WTC11 (cell line): Measurements from ENCODE around the gene CD180. TPM values are rescaled to one million over a fixed set of nuclear protein-coding genes. Genes with fewer than 3 reads are reported as not detected.

Experiments used
- ATAC-seq: fragments of 200-7000 bp; cut with Tn5 transposase; 2 replicates; pipeline ENCODE4 v1.10.0; 2021; ENCODE audit warnings: mild to moderate bottlenecking, moderate library complexity
- CTCF ChIA-PET: fragments of 300-600 bp; sonication (Branson Sonifier 250); formaldehyde crosslinking; loops from one replicate; lab custom pipeline; 2021; ENCODE audit warnings: antibody characterized with exemption; lab: Charles Lee
- POLR2A ChIA-PET: fragments of 350-600 bp; sonication (Branson Sonifier 250); formaldehyde crosslinking; loops from one replicate; lab custom pipeline; 2021; ENCODE audit warnings: antibody characterized with exemption; lab: Charles Lee
- DNase-seq: peaks from one replicate; pipeline ENCODE4 v3.0.0; 2021; ENCODE audit warnings: low spot score
- H3K27ac Mint-ChIP-seq: 2 replicates; pipeline ENCODE4 v1.8.0; 2021; ENCODE audit warnings: mixed read lengths
- H3K27me3 Mint-ChIP-seq: 2 replicates; pipeline ENCODE4 v1.8.0; 2021; ENCODE audit warnings: low read depth, mild to moderate bottlenecking, moderate library complexity, mixed read lengths
- H3K36me3 Mint-ChIP-seq: 2 replicates; pipeline ENCODE4 v1.8.0; 2021; ENCODE audit warnings: mixed read lengths
- H3K4me1 Mint-ChIP-seq: 2 replicates; pipeline ENCODE4 v1.8.0; 2022; ENCODE audit warnings: mixed read lengths
- H3K4me3 Mint-ChIP-seq: 2 replicates; pipeline ENCODE4 v1.8.0; 2021; ENCODE audit warnings: mild to moderate bottlenecking, moderate library complexity, mixed read lengths
- H3K9me3 Mint-ChIP-seq: 2 replicates; pipeline ENCODE4 v1.8.0; 2021; ENCODE audit warnings: mixed read lengths
- ATF1 ChIP-seq: sonication (generic); formaldehyde crosslinking; IDR thresholded peaks from 2 replicates; pipeline ENCODE4 v1.8.1; 2023; ENCODE audit warnings: mild to moderate bottlenecking, moderate library complexity, missing genetic modification reagents
- CDX4 ChIP-seq: fragments of 250-450 bp; sonication (Bioruptor Pico); IDR thresholded peaks from 2 replicates; pipeline ENCODE4 v1.9.0; 2021; ENCODE audit warnings: moderate library complexity, mild to moderate bottlenecking, inconsistent platforms, borderline replicate concordance
- CREB1 ChIP-seq: sonication (generic); formaldehyde crosslinking; IDR thresholded peaks from 2 replicates; pipeline ENCODE4 v1.8.0; 2023; ENCODE audit warnings: mild to moderate bottlenecking, missing genetic modification reagents
- ETV6 ChIP-seq: sonication (generic); formaldehyde crosslinking; IDR thresholded peaks from 2 replicates; pipeline ENCODE4 v1.8.1; 2022; ENCODE audit warnings: mild to moderate bottlenecking, missing genetic modification reagents
- GRHL2 ChIP-seq: fragments of 250-450 bp; sonication (Bioruptor Pico); IDR thresholded peaks from 2 replicates; pipeline ENCODE4 v1.8.0; 2022; ENCODE audit warnings: mild to moderate bottlenecking, moderate library complexity; ENCODE audit not compliant: insufficient replicate concordance, severe bottlenecking
- MYBL2 ChIP-seq: sonication (generic); formaldehyde crosslinking; IDR thresholded peaks from 2 replicates; pipeline ENCODE4 v1.8.1; 2023; ENCODE audit warnings: mild to moderate bottlenecking, moderate library complexity, missing genetic modification reagents
- NFATC4 ChIP-seq: fragments of 250-450 bp; sonication (Bioruptor Pico); IDR thresholded peaks from 2 replicates; pipeline ENCODE4 v1.9.0; 2021; ENCODE audit warnings: mild to moderate bottlenecking
- NR1H2 ChIP-seq: sonication (generic); formaldehyde crosslinking; IDR thresholded peaks from 2 replicates; pipeline ENCODE4 v1.9.0; 2021; ENCODE audit warnings: mild to moderate bottlenecking, moderate library complexity, missing genetic modification reagents
- PRRX2 ChIP-seq: fragments of 250-450 bp; sonication (Bioruptor Pico); IDR thresholded peaks from 2 replicates; pipeline ENCODE4 v1.8.0; 2021; ENCODE audit warnings: mild to moderate bottlenecking
- RELA ChIP-seq: sonication (generic); formaldehyde crosslinking; IDR thresholded peaks from 2 replicates; pipeline ENCODE4 v1.8.1; 2022; ENCODE audit warnings: missing genetic modification reagents, mild to moderate bottlenecking, borderline replicate concordance
- SMAD3 ChIP-seq: sonication (generic); formaldehyde crosslinking; IDR thresholded peaks from 2 replicates; pipeline ENCODE4 v1.8.0; 2022; ENCODE audit warnings: missing genetic modification reagents, mild to moderate bottlenecking, borderline replicate concordance
- TEAD1 ChIP-seq: sonication (generic); formaldehyde crosslinking; IDR thresholded peaks from 2 replicates; pipeline ENCODE4 v1.8.0; 2022; ENCODE audit warnings: mild to moderate bottlenecking, missing genetic modification reagents
- ZNF232 ChIP-seq: sonication (generic); formaldehyde crosslinking; IDR thresholded peaks from 2 replicates; pipeline ENCODE4 v1.8.0; 2022; ENCODE audit warnings: mild to moderate bottlenecking, missing genetic modification reagents
- ZNF317 ChIP-seq: sonication (generic); formaldehyde crosslinking; IDR thresholded peaks from 2 replicates; pipeline ENCODE4 v1.8.1; 2023; ENCODE audit warnings: low read depth, mild to moderate bottlenecking, moderate library complexity, missing genetic modification reagents, borderline replicate concordance
- ZNF396 ChIP-seq: fragments of 250-450 bp; sonication (Bioruptor Pico); IDR thresholded peaks from 2 replicates; pipeline ENCODE4 v1.8.0; 2021; ENCODE audit warnings: mild to moderate bottlenecking, moderate library complexity, borderline replicate concordance
- ZNF671 ChIP-seq: fragments of 250-450 bp; sonication (Bioruptor Pico); IDR thresholded peaks from 2 replicates; pipeline ENCODE4 v1.8.0; 2021; ENCODE audit warnings: mild to moderate bottlenecking
- ZSCAN18 ChIP-seq: fragments of 250-450 bp; sonication (Bioruptor Pico); IDR thresholded peaks from 2 replicates; pipeline ENCODE4 v2.1.2; 2022; ENCODE audit warnings: mild to moderate bottlenecking, moderate library complexity
- total RNA-seq: library from RNA; stranded (reverse); gene quantifications from 3 replicates; pipeline ENCODE4 v1.2.3, GENCODE V29; 2021
- TF ChIP-seq, protein P1 (sequence below): sonication (generic); formaldehyde crosslinking; IDR thresholded peaks from 2 replicates; pipeline ENCODE4 v1.8.0; 2023; ENCODE audit warnings: mild to moderate bottlenecking, missing genetic modification reagents
- TF ChIP-seq, protein P2 (sequence below): sonication (generic); formaldehyde crosslinking; IDR thresholded peaks from 2 replicates; pipeline ENCODE4 v1.8.0; 2022; ENCODE audit warnings: mild to moderate bottlenecking, missing genetic modification reagents
- TF ChIP-seq, protein P3 (sequence below): sonication (generic); formaldehyde crosslinking; IDR thresholded peaks from 2 replicates; pipeline ENCODE4 v1.8.1; 2022; ENCODE audit warnings: mild to moderate bottlenecking, missing genetic modification reagents, moderate library complexity, borderline replicate concordance
- TF ChIP-seq, protein P4 (sequence below): sonication (generic); formaldehyde crosslinking; IDR thresholded peaks from 2 replicates; pipeline ENCODE4 v1.8.1; 2023; ENCODE audit warnings: mild to moderate bottlenecking, missing genetic modification reagents
- TF ChIP-seq, protein P5 (sequence below): sonication (generic); formaldehyde crosslinking; IDR thresholded peaks from 2 replicates; pipeline ENCODE4 v1.8.1; 2022; ENCODE audit warnings: low read depth, missing genetic modification reagents, borderline replicate concordance

Gene CD180
- total RNA-seq, 1 experiment from 2014 or later: not detected

DNA sequence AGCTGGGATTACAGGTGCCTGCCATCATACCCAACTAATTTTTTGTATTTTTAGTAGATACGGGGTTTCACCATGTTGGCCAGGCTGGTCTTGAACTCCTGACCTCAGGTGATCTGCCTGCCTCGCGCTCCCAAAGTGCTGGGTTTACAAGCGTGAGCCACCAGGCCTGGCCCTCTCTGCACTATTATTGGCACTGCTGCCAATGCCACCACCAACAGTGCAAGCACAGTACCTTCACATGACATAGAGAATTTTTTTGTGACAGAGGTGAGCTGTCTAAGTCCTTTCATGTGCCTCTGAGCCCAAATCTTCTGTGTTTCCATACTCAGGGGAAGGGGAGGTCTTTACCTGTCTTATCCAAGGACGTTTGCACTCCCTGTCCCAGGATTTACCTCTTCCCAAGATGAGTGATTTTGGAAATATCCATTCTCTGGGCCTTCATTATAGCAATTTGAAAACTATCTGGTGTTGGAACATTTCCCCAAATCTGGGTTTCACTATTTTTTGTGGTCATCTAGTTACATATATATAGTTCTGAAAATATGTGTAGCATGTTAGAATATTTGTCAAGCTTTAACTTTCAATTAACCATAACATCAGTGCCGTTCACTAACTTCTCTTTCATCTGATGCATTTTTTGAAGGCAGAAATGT is 5.4 kb upstream of the CD180 start (continued):
- no peak for TF ChIP-seq ZSCAN18
- TF ChIP-seq, protein P1, sequence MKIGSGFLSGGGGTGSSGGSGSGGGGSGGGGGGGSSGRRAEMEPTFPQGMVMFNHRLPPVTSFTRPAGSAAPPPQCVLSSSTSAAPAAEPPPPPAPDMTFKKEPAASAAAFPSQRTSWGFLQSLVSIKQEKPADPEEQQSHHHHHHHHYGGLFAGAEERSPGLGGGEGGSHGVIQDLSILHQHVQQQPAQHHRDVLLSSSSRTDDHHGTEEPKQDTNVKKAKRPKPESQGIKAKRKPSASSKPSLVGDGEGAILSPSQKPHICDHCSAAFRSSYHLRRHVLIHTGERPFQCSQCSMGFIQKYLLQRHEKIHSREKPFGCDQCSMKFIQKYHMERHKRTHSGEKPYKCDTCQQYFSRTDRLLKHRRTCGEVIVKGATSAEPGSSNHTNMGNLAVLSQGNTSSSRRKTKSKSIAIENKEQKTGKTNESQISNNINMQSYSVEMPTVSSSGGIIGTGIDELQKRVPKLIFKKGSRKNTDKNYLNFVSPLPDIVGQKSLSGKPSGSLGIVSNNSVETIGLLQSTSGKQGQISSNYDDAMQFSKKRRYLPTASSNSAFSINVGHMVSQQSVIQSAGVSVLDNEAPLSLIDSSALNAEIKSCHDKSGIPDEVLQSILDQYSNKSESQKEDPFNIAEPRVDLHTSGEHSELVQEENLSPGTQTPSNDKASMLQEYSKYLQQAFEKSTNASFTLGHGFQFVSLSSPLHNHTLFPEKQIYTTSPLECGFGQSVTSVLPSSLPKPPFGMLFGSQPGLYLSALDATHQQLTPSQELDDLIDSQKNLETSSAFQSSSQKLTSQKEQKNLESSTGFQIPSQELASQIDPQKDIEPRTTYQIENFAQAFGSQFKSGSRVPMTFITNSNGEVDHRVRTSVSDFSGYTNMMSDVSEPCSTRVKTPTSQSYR (CRISPR knock-in tag): no peak
- TF ChIP-seq ZNF317 (CRISPR knock-in tag): no peak
- no peak for TF ChIP-seq NFATC4 (CRISPR knock-in tag)
- TF ChIP-seq ETV6 (CRISPR knock-in tag): no peak
- TF ChIP-seq ZNF671 (CRISPR knock-in tag): no peak
- no peak for TF ChIP-seq NR1H2
- TF ChIP-seq, protein P2, sequence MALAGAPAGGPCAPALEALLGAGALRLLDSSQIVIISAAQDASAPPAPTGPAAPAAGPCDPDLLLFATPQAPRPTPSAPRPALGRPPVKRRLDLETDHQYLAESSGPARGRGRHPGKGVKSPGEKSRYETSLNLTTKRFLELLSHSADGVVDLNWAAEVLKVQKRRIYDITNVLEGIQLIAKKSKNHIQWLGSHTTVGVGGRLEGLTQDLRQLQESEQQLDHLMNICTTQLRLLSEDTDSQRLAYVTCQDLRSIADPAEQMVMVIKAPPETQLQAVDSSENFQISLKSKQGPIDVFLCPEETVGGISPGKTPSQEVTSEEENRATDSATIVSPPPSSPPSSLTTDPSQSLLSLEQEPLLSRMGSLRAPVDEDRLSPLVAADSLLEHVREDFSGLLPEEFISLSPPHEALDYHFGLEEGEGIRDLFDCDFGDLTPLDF (CRISPR knock-in tag): no peak
- no peak for TF ChIP-seq ZNF232 (CRISPR knock-in tag)
- TF ChIP-seq PRRX2 (CRISPR knock-in tag): no peak
- no peak for TF ChIP-seq MYBL2 (CRISPR knock-in tag)
- TF ChIP-seq CREB1: no peak

GRCh38 chr5:67200809-67201562 is 4.4 kb upstream of the CD180 start:
- CTCF ChIA-PET: no interaction called here
- DNase-seq (no peak), ATAC-seq (no peak)
- Mint-ChIP-seq H3K4me3 (no peak overlapping the region), H3K27ac (no peak overlapping the region), H3K27me3 (no peaks in the 10 kb centered on the region), H3K36me3 (peaks cover 10% of the 10 kb centered on the region; the same call in 1 of the 2 replicates), H3K9me3 (peaks cover 27% of the 10 kb centered on the region), H3K4me1 (peaks cover 3% of the 10 kb centered on the region)
- TF ChIP-seq ZNF396 (CRISPR knock-in tag) (no peak), CDX4 (no peak), TEAD1 (CRISPR knock-in tag) (no peak), SMAD3 (CRISPR knock-in tag) (no peak), ATF1 (CRISPR knock-in tag) (no peak), GRHL2 (CRISPR knock-in tag) (no peak), RELA (CRISPR knock-in tag) (no peak)
- TF ChIP-seq, protein P3, sequence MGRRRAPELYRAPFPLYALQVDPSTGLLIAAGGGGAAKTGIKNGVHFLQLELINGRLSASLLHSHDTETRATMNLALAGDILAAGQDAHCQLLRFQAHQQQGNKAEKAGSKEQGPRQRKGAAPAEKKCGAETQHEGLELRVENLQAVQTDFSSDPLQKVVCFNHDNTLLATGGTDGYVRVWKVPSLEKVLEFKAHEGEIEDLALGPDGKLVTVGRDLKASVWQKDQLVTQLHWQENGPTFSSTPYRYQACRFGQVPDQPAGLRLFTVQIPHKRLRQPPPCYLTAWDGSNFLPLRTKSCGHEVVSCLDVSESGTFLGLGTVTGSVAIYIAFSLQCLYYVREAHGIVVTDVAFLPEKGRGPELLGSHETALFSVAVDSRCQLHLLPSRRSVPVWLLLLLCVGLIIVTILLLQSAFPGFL (CRISPR knock-in tag): no peak
- TF ChIP-seq, protein P4, sequence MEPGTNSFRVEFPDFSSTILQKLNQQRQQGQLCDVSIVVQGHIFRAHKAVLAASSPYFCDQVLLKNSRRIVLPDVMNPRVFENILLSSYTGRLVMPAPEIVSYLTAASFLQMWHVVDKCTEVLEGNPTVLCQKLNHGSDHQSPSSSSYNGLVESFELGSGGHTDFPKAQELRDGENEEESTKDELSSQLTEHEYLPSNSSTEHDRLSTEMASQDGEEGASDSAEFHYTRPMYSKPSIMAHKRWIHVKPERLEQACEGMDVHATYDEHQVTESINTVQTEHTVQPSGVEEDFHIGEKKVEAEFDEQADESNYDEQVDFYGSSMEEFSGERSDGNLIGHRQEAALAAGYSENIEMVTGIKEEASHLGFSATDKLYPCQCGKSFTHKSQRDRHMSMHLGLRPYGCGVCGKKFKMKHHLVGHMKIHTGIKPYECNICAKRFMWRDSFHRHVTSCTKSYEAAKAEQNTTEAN (CRISPR knock-in tag): no peak
- TF ChIP-seq, protein P5, sequence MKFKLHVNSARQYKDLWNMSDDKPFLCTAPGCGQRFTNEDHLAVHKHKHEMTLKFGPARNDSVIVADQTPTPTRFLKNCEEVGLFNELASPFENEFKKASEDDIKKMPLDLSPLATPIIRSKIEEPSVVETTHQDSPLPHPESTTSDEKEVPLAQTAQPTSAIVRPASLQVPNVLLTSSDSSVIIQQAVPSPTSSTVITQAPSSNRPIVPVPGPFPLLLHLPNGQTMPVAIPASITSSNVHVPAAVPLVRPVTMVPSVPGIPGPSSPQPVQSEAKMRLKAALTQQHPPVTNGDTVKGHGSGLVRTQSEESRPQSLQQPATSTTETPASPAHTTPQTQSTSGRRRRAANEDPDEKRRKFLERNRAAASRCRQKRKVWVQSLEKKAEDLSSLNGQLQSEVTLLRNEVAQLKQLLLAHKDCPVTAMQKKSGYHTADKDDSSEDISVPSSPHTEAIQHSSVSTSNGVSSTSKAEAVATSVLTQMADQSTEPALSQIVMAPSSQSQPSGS (CRISPR knock-in tag): no peak
- POLR2A ChIA-PET: no interaction called here
